Kidney (tissue), 14 donors: ENCODE results near the gene ABCA4. TPM values are rescaled to one million over a fixed set of nuclear protein-coding genes. Genes with fewer than 3 reads are reported as not detected.
A peak's percentile ranks its signal among the peaks of the same experiment; 100 is the strongest.

Source experiments
- DNase-seq, 5 donors: peaks; one replicate each; pipeline ENCODE4 v3.0.0-alpha.2; 2013 to 2020
- FAIRE-seq: peaks from 2 replicates; lab custom pipeline; 2012; peaks lifted over from hg19 to GRCh38; lab: Jason Lieb, UNC
- H3K27ac ChIP-seq, 2 donors: one replicate each; pipeline ENCODE4 v1.7.0; 2013; ENCODE audit warnings: low read depth in 2 of 2, low read length in 2 of 2, inconsistent platforms in 1 of 2
- H3K27me3 ChIP-seq: one replicate; pipeline ENCODE4 v1.7.1; 2013; ENCODE audit warnings: low read length, inconsistent platforms; ENCODE audit not compliant: control insufficient read depth, insufficient read depth
- H3K36me3 ChIP-seq, 3 donors: one replicate each; pipeline versions ENCODE4 v1.7.0 to v1.7.1; 2013; ENCODE audit warnings: low read length in 3 of 3, control low read depth in 1 of 3, inconsistent platforms in 1 of 3; ENCODE audit not compliant: insufficient read depth in 3 of 3, control insufficient read depth in 2 of 3
- H3K4me1 ChIP-seq, 3 donors: one replicate each; pipeline versions ENCODE4 v1.7.0 to v1.7.1; 2013; ENCODE audit warnings: low read length in 3 of 3, inconsistent platforms in 1 of 3, low read depth in 1 of 3; ENCODE audit not compliant: control insufficient read depth in 2 of 3, insufficient read depth in 2 of 3
- H3K4me3 ChIP-seq, 3 donors: one replicate each; pipeline versions ENCODE4 v1.7.0 to v1.8.1; 2013; ENCODE audit warnings: low read length in 3 of 3, control low read depth in 1 of 3, inconsistent platforms in 1 of 3
- H3K9ac ChIP-seq, 3 donors: one replicate each; pipeline versions ENCODE4 v1.7.0 to v1.7.1; 2013; ENCODE audit warnings: low read length in 3 of 3, control low read depth in 1 of 3, inconsistent platforms in 1 of 3
- H3K9me3 ChIP-seq, 3 donors: one replicate each; pipeline versions ENCODE4 v1.7.0 to v1.7.1; 2013; ENCODE audit warnings: low read length in 3 of 3, control low read depth in 1 of 3, inconsistent platforms in 1 of 3; ENCODE audit not compliant: control insufficient read depth in 2 of 3, insufficient read depth in 1 of 3
- intact Hi-C: fragments of 100-400 bp; cut with DNase I; formaldehyde crosslinking; loops from one replicate; pipeline ENCODE4 v1.11.1; 2022
- polyA plus RNA-seq: library from polyadenylated mRNA; stranded (reverse); fragments of 350-450 nt; fragmentation: Illumina TruSeq; extraction: RNeasy Lipid Tissue Mini Kit (QIAGEN cat#74804); gene quantifications from one replicate; pipeline ENCODE4 v1.2.3, GENCODE V29; 2014; ENCODE audit warnings: low read depth, low replicate concordance; ENCODE audit not compliant: insufficient read depth
- total RNA-seq: library from RNA; stranded (reverse); fragmentation: NEBNext Ultra II Directional; extraction: Animal tissue kit (Norgen Biotek cat#: 25700); gene quantifications from one replicate; pipeline ENCODE4 v1.2.1, GENCODE V29; 2021
- TF ChIP-seq, protein P1 (sequence below): IDR thresholded peaks from 3 replicates; pipeline ENCODE4 v1.5.1; 2012; ENCODE audit warnings: mild to moderate bottlenecking, moderate library complexity, borderline replicate concordance; ENCODE audit not compliant: insufficient read depth; ENCODE audit errors: extremely low read depth
- donor health status: control.
- donor health status: control.
- donor health status: control.
- donor health status: control.
- donor health status: control.
- donor health status: DM: yes; HTN: yes; CAD: no.
- donor health status: Normal renal cell carcinoma (clear cell type).

The ABCA4 gene
- total and polyA plus RNA-seq, 2 donors from 2014 or later = 1.5 to 2.1 TPM

DNA sequence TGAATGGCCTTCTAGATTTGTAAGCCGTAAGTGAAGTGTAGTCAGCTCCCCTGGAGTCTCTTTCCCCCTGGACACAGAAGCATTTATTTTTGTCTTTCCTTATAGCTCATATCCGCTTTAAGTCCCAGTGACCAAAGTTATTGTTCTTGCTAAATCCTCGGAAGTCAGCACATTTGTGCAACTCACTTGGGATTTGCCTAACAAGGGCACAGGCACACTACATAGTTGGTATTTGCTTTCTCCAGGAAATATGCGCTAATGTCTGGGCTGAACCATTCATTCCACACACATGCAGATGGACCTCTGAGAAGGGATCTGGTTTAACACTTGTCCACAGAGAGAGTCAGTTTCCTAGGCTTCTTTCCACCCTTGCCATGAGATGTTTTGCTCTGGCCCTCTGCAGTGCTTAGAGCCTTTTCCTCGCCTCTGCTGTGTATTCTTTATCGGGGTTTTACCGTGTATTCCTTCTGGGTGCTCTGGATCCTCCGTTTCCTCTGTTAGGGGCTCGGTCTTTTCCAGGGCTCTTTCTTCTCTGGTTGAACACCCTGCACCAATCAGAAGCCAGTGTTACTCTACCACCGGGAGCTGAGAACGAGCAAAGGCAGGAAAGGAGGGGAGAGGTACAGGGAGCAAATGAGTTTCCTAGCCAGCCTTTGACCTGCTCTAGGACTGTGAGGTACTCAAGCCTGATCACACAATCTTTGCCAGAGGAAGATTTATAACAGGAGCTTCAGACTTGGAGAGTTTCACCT, 72.4 kb downstream of the ABCA4 start:
- Histone ChIP-seq H3K4me1 (peaks cover 0 to 12% (median 10%) of the 10 kb centered on the region in 3 donors), H3K27ac (peak overlapping the region; percentile 72 to 89), H3K9ac (no peak overlapping the region), H3K9me3 (no peaks in the 10 kb centered on the region), H3K27me3 (no peaks in the 10 kb centered on the region), H3K4me3 (no peak overlapping the region), H3K36me3 (no peaks in the 10 kb centered on the region)
- FAIRE-seq (no peak), DNase-seq (peak in 2 of 5 donors; percentile 38 to 57)
- intact Hi-C loops = no loop called here
- TF ChIP-seq, protein P1, sequence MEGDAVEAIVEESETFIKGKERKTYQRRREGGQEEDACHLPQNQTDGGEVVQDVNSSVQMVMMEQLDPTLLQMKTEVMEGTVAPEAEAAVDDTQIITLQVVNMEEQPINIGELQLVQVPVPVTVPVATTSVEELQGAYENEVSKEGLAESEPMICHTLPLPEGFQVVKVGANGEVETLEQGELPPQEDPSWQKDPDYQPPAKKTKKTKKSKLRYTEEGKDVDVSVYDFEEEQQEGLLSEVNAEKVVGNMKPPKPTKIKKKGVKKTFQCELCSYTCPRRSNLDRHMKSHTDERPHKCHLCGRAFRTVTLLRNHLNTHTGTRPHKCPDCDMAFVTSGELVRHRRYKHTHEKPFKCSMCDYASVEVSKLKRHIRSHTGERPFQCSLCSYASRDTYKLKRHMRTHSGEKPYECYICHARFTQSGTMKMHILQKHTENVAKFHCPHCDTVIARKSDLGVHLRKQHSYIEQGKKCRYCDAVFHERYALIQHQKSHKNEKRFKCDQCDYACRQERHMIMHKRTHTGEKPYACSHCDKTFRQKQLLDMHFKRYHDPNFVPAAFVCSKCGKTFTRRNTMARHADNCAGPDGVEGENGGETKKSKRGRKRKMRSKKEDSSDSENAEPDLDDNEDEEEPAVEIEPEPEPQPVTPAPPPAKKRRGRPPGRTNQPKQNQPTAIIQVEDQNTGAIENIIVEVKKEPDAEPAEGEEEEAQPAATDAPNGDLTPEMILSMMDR = no peak

DNA sequence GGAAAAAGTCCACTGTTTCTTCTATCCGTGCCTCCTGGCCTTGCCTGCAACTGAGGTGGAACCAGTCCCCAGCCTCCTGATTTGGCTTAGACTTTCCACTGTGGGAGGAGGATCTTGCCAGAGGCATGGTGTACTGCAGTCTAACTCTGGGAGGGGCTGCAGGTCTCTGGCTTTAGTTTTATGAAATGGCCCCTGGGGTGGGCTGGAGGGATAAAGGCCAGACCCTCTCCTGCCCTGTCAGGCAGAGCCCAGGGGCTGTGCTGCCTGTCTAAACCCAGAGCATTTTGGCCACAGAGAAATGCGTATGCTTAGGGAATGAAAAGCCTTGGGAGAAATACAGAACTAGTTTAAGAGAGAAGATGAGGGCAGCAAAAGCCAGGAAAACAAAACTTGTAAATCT, 73.0 kb downstream of the ABCA4 start:
- TF ChIP-seq, protein P1 = no peak
- Histone ChIP-seq H3K9ac (no peak overlapping the region), H3K36me3 (no peaks in the 10 kb centered on the region), H3K27ac (peak overlapping the region; percentile 72 to 89), H3K4me1 (peaks cover 0 to 12% (median 10%) of the 10 kb centered on the region in 3 donors), H3K9me3 (no peaks in the 10 kb centered on the region), H3K27me3 (no peaks in the 10 kb centered on the region), H3K4me3 (no peak overlapping the region)
- intact Hi-C loops = no loop called here
- DNase-seq (no peak), FAIRE-seq (no peak)

DNA sequence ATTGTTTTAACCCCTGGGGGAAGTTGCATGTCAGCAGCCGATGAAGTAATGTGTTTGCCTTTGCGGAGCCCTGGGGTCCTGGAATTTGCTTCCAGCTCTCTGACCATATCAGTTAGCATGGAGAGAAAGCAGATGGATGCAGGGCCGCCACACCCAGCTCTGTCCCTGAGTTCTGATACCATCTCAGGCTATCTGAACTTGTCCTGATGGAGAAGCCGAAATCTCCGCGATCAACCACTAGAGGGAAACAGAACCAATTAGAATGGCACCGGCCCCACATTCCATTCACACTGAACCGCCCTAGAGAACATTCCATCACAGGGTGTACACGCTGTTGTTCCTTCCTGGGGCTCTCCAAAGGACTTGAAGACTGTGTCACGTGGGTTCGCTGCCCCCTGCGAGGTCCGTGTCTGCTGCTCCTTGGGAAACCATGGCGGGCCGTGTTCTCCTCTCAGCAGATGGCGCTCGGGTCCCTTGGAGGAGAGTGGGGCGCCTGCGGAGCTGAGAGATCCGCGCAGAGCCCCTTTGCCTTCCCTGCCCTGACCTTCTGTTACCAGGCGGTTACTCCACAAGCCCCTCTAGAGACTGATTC, 75.4 kb downstream of the ABCA4 start:
- DNase-seq (peak; percentile 88 to 97 (median 91)), FAIRE-seq (no peak)
- peak overlapping the region in 2 of 3 donors; percentile 43 to 50 for H3K4me3 ChIP-seq
- H3K27ac ChIP-seq = peak overlapping the region; percentile 51 to 74
- no peaks in the 10 kb centered on the region for H3K9me3 ChIP-seq
- intact Hi-C loops = no loop called here
- TF ChIP-seq, protein P1 = peak; percentile 57
- H3K27me3 ChIP-seq = no peaks in the 10 kb centered on the region
- no peaks in the 10 kb centered on the region for H3K36me3 ChIP-seq
- peaks cover 0 to 12% (median 10%) of the 10 kb centered on the region in 3 donors for H3K4me1 ChIP-seq
- peak overlapping the region in 1 of 3 donors; percentile 63 for H3K9ac ChIP-seq
